GM12892 (cell line): Measurements from ENCODE around the gene INPP5A.

Experiments used
- DNase-seq: peaks from one replicate; pipeline ENCODE4 v3.0.0; 2011; ENCODE audit not compliant: insufficient read length
- FAIRE-seq: peaks from 2 replicates; lab custom pipeline; 2011; peaks lifted over from hg19 to GRCh38; lab: Jason Lieb, UNC
- POLR2A ChIP-seq: IDR thresholded peaks from 2 replicates; pipeline ENCODE4 v1.6.1; 2011; ENCODE audit warnings: low read depth, low read length, control low read depth
- POLR2AphosphoS5 ChIP-seq: IDR thresholded peaks from 2 replicates; pipeline ENCODE4 v1.6.1; 2011; ENCODE audit warnings: low read depth, low read length, control low read depth
- TAF1 ChIP-seq: IDR thresholded peaks from 2 replicates; pipeline ENCODE4 v1.6.1; 2011; ENCODE audit warnings: low read depth, mild to moderate bottlenecking, control low read depth, low read length, borderline replicate concordance

INPP5A gene

GRCh38 chr10:132557696-132558515, 20.3 kb downstream of the INPP5A start:
- no peak for TF ChIP-seq POLR2AphosphoS5
- no peak for TF ChIP-seq POLR2A
- TF ChIP-seq TAF1, result no peak
- DNase-seq (no peak), FAIRE-seq (no peak)

GRCh38 chr10:132558516-132559413, 21.2 kb downstream of the INPP5A start:
- FAIRE-seq, result no peak
- no peak for TF ChIP-seq TAF1
- no peak for TF ChIP-seq POLR2AphosphoS5
- no peak for TF ChIP-seq POLR2A
- no peak for DNase-seq

DNA sequence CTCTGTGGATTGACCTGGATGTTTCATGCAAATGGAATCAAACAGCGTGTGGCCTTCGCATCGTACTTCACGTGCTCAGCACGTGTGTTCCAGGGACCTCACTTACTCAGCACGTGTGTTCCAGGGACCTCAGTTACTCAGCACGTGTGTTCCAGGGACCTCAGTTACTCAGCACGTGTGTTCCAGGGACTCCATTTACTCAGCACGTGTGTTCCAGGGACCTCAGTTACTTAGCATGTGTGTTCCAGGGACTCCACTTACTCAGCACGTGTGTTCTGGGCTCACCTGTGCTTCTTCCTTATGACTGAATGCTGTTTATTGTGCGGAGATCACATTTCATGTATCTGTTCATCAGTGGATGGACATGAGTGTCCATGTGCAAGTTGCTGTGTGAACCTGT, 22.0 kb downstream of the INPP5A start:
- no peak for TF ChIP-seq TAF1
- TF ChIP-seq POLR2A, result no peak
- no peak for TF ChIP-seq POLR2AphosphoS5
- DNase-seq, result no peak
- no peak for FAIRE-seq

DNA sequence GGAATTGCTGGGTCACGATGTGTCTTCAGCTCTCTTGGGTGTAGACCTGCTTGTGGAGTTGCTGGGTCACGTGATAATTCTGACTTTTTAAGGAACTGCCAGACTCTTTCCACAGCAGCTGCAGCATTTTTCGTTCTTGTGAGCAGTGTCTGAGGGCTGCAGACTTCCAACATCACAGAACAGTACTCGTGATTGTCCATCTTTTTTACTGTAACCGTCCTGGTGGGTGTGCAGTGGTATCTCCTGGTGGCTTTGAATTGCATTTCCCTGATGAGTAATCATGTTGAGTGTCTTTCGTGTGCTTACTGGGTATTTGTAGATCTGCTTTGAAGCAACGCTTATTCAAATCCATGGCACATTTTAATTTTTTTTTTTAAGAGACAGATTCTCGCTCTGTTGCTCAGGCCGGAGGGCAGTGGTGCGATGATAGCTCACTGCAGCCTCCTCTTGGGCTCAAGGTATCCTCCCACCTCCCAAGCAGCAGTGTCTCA, 22.7 kb downstream of the INPP5A start:
- DNase-seq (no peak), FAIRE-seq (no peak)
- no peak for TF ChIP-seq POLR2A
- TF ChIP-seq POLR2AphosphoS5, result no peak
- no peak for TF ChIP-seq TAF1

GRCh38 chr10:132562177-132562915, 24.8 kb downstream of the INPP5A start:
- TF ChIP-seq TAF1 (no peak), POLR2A (no peak)
- DNase-seq (no peak), FAIRE-seq (no peak)

DNA sequence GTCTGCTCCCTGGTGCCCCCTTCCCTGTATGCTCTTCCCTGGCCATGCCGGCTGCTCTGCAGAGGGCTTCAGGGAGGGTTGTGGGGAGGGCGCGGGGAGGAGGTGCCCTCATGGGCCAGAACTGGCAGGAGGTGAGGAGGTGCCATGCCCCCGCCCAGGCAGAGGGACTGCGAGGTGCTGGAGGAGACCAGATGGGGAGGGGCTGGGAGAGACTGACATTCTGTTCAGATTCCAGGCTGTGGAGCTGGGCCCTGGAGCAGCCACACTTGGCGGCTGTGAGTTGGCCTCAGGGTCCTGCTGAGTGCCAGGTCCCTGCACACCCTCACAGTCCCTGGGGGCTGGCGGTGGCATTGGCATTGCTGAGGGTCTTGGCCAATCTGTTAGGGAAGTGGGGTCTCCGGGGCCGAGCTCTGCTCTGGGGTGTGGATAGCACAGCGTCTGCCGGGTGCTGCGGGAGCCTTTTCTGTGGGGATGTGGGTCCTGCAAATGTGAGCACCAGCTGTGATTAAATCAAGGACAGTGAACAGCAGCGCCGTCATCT, 25.4 kb downstream of the INPP5A start:
- no peak for TF ChIP-seq POLR2A
- TF ChIP-seq TAF1, result no peak
- no peak for TF ChIP-seq POLR2AphosphoS5
- DNase-seq (no peak), FAIRE-seq (no peak)

GRCh38 chr10:132563485-132564248, 26.1 kb downstream of the INPP5A start:
- DNase-seq (no peak), FAIRE-seq (no peak)
- TF ChIP-seq POLR2A (no peak), POLR2AphosphoS5 (no peak), TAF1 (no peak)

DNA sequence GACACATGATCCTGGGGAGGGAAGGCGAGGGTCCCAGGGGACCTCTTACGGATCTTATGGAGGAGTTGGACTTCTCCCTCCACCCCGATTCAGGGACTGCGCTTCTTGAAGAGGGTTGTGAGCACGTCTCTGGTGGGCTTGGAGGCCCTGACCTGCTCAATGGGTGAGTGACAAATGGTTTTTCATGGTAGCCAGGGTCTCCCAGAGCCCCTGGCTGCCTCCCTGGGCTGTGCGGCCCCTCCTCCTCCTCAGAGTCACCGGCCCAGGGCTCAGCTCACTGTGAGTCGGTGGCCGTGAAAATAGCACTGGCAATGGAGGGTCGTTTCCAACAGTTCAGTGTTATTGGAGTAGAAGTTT, 26.6 kb downstream of the INPP5A start:
- DNase-seq (no peak), FAIRE-seq (no peak)
- TF ChIP-seq POLR2AphosphoS5 (no peak), TAF1 (no peak)

DNA sequence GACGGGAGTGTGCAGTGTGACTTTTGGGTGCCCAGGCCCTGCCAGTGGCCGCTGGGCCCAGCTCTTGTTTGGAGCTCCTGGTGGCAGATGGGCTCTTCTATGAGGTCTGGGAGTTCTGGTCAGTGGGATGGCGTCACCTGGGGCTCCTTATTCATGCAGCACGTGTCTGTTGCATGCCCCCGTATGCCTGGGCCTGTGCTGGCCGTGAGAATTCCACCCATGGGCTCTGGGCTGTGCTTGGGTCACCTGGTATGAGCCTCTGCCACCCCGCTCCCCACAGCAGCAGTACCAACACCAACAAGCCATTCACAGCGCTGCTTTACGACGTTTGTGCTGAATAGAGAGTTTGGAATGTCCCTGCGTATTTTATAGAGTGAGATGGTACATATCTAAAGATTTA, 27.1 kb downstream of the INPP5A start:
- TF ChIP-seq POLR2AphosphoS5, result no peak
- TF ChIP-seq TAF1, result no peak
- TF ChIP-seq POLR2A, result no peak

DNA sequence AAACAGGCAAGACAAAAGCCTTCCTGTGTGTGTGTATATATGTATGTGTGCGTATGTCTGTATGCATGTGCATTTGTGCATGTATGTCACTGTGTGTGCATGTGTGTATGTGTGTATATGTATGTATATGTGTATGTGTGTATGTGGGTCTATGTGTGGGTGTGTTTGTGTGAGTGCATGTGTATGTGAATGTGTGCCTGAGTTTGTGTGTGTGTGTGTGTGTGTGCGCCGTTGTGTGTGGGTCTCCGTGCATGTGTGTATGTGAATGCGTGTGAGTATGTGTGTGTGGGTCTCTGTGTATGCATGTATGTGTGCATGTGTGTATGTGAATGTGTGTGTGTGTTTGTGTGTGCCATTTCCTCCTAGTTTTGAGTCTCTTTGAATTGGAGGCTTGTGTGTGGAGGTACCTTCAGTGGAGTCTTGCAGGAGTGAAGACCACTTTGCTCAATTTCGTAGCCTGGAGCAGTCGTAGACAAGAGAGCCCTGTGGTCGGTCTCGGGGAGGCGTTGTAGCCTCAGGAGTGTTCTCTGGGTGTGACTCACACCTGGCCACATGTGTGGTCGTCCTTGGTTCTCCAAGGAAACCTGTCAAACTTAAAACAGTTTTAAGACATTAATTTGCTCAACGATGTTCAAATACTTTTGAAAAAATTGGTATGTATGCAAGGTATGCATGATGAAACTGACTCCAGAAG, 28.1 kb downstream of the INPP5A start:
- no peak for FAIRE-seq
- no peak for DNase-seq
- TF ChIP-seq POLR2AphosphoS5, result no peak
- no peak for TF ChIP-seq POLR2A
- no peak for TF ChIP-seq TAF1

More for the DNA sequence above, 27.1 kb downstream of the INPP5A start:
- FAIRE-seq (no peak), DNase-seq (no peak)
